GM23338 (cell line): Measurements from ENCODE around the gene HDAC9. TPM values are rescaled to one million over a fixed set of nuclear protein-coding genes. Genes with fewer than 3 reads are reported as not detected.

ENCODE experiments used
- ATAC-seq: fragments of 200-7000 bp; cut with Tn5 transposase; 3 replicates; pipeline ENCODE4 v1.9.1; 2020
- DNase-seq: peaks from one replicate; pipeline ENCODE4 v3.0.0-alpha.2; 2015; ENCODE audit warnings: low spot score
- H2AFZ ChIP-seq: fragments of 200-600 bp; sonication (generic); 2 replicates; pipeline ENCODE4 v1.8.0; 2016; ENCODE audit warnings: antibody characterized with exemption, mild to moderate bottlenecking, moderate library complexity
- H3F3A ChIP-seq: fragments of 200-600 bp; sonication (generic); replicated peaks from 2 replicates; pipeline ENCODE4 v1.8.0; 2017; ENCODE audit warnings: antibody characterized with exemption, mixed run types, low read depth
- H3K27ac ChIP-seq: fragments of 200-600 bp; sonication (generic); 2 replicates; pipeline ENCODE4 v1.6.1; 2016; ENCODE audit warnings: low read depth
- H3K27me3 ChIP-seq: fragments of 200-600 bp; sonication (generic); 2 replicates; pipeline ENCODE4 v1.8.0; 2016; ENCODE audit warnings: mild to moderate bottlenecking, mixed run types, moderate library complexity; ENCODE audit not compliant: insufficient read depth
- H3K36me3 ChIP-seq: fragments of 200-600 bp; sonication (generic); 2 replicates; pipeline ENCODE4 v1.8.0; 2016; ENCODE audit warnings: mild to moderate bottlenecking; ENCODE audit not compliant: insufficient read depth
- H3K4me1 ChIP-seq: fragments of 200-600 bp; sonication (generic); 2 replicates; pipeline ENCODE4 v1.8.0; 2016; ENCODE audit warnings: mild to moderate bottlenecking, moderate library complexity; ENCODE audit not compliant: insufficient read depth
- H3K4me2 ChIP-seq: fragments of 200-600 bp; sonication (generic); 2 replicates; pipeline ENCODE4 v1.7.1; 2017; ENCODE audit warnings: mixed run types
- H3K4me3 ChIP-seq: fragments of 200-600 bp; sonication (generic); 2 replicates; pipeline ENCODE4 v1.6.1; 2016; ENCODE audit warnings: mixed run types
- H3K79me2 ChIP-seq: fragments of 200-600 bp; sonication (generic); replicated peaks from 2 replicates; pipeline ENCODE4 v1.8.0; 2017; ENCODE audit warnings: mild to moderate bottlenecking; ENCODE audit not compliant: insufficient read depth
- H3K9me2 ChIP-seq: fragments of 200-600 bp; sonication (generic); 2 replicates; pipeline ENCODE4 v1.8.0; 2017; ENCODE audit not compliant: insufficient read depth
- H4K20me1 ChIP-seq: fragments of 200-600 bp; sonication (generic); replicated peaks from 2 replicates; pipeline ENCODE4 v1.8.0; 2017; ENCODE audit warnings: mild to moderate bottlenecking; ENCODE audit not compliant: insufficient read depth
- H3K27ac Mint-ChIP-seq: 2 replicates; pipeline ENCODE4 v1.8.0; 2020; ENCODE audit warnings: inconsistent platforms, mild to moderate bottlenecking, moderate library complexity, mixed read lengths
- H3K27me3 Mint-ChIP-seq: 3 replicates; pipeline ENCODE4 v1.8.0; 2022; ENCODE audit warnings: low read depth, mild to moderate bottlenecking, moderate library complexity, mixed read lengths, inconsistent platforms; ENCODE audit not compliant: insufficient read depth, poor library complexity
- H3K36me3 Mint-ChIP-seq: 3 replicates; pipeline ENCODE4 v1.8.0; 2021; ENCODE audit warnings: low read depth, mild to moderate bottlenecking, inconsistent platforms, moderate library complexity, mixed read lengths
- H3K4me1 Mint-ChIP-seq: 3 replicates; pipeline ENCODE4 v1.8.0; 2020; ENCODE audit warnings: mild to moderate bottlenecking, inconsistent platforms, mixed read lengths
- H3K4me3 Mint-ChIP-seq: 3 replicates; pipeline ENCODE4 v1.8.0; 2021; ENCODE audit warnings: moderate library complexity, mild to moderate bottlenecking, inconsistent platforms, mixed read lengths
- H3K9me3 Mint-ChIP-seq: 3 replicates; pipeline ENCODE4 v1.8.0; 2020; ENCODE audit warnings: moderate library complexity, mild to moderate bottlenecking, inconsistent platforms, mixed read lengths
- CREB1 ChIP-seq: fragments of 250-450 bp; sonication (Bioruptor Pico); IDR thresholded peaks from 2 replicates; pipeline ENCODE4 v1.5.0; 2020; ENCODE audit warnings: low read depth, mild to moderate bottlenecking, moderate library complexity
- EZH2phosphoT487 ChIP-seq: fragments of 200-600 bp; sonication (generic); IDR thresholded peaks from one replicate; pipeline ENCODE4 v1.8.1; 2018; ENCODE audit warnings: antibody characterized with exemption; ENCODE audit not compliant: unreplicated experiment
- JUNB ChIP-seq: IDR thresholded peaks from one replicate; pipeline ENCODE4 v1.6.1; 2016; ENCODE audit warnings: antibody characterized with exemption; ENCODE audit not compliant: unreplicated experiment
- NANOG ChIP-seq: IDR thresholded peaks from 2 replicates; pipeline ENCODE4 v1.6.1; 2016; ENCODE audit warnings: antibody characterized with exemption, borderline replicate concordance
- ZNF114 ChIP-seq: fragments of 250-450 bp; sonication (Bioruptor Pico); IDR thresholded peaks from 2 replicates; pipeline ENCODE4 v1.5.0; 2020; ENCODE audit warnings: mild to moderate bottlenecking, moderate library complexity
- ZNF331 ChIP-seq: fragments of 250-450 bp; sonication (Bioruptor Pico); IDR thresholded peaks from 2 replicates; pipeline ENCODE4 v1.5.0; 2020; ENCODE audit warnings: low read depth, mild to moderate bottlenecking, moderate library complexity
- polyA plus RNA-seq: library from polyadenylated mRNA; unstranded; fragments of >200 nt; fragmentation: Nextera tagmentation; extraction: Ambion mirVana; gene quantifications from 2 replicates; pipeline ENCODE4 v1.2.1, GENCODE V29; 2016
- total RNA-seq: library from RNA; depleted of rRNA; stranded (reverse); fragments of >200 nt; shearing (Covaris generic); gene quantifications from 2 replicates; pipeline ENCODE4 v1.2.3, GENCODE V29; 2014
- TF ChIP-seq, protein P1 (sequence below): IDR thresholded peaks from one replicate; pipeline ENCODE4 v1.6.1; 2018; ENCODE audit warnings: antibody characterized with exemption; ENCODE audit not compliant: unreplicated experiment
- TF ChIP-seq, protein P2 (sequence below), 2 experiments: fragments of 200-600 bp in 1 of 2; sonication (generic) in 1 of 2; conservative IDR thresholded peaks; 2 replicates each; pipeline versions ENCODE4 v1.5.1 to v1.6.1; 2016 to 2017; ENCODE audit warnings: antibody characterized with exemption in 2 of 2, low read depth in 2 of 2, mild to moderate bottlenecking in 2 of 2, moderate library complexity in 1 of 2
- TF ChIP-seq, protein P3 (sequence below): fragments of 250-450 bp; sonication (Bioruptor Pico); IDR thresholded peaks from 2 replicates; pipeline ENCODE4 v1.5.0; 2020; ENCODE audit warnings: mild to moderate bottlenecking, moderate library complexity

Gene HDAC9
- total and polyA plus RNA-seq, 2 experiments from 2014 or later: 8.3 to 18.5 TPM

DNA sequence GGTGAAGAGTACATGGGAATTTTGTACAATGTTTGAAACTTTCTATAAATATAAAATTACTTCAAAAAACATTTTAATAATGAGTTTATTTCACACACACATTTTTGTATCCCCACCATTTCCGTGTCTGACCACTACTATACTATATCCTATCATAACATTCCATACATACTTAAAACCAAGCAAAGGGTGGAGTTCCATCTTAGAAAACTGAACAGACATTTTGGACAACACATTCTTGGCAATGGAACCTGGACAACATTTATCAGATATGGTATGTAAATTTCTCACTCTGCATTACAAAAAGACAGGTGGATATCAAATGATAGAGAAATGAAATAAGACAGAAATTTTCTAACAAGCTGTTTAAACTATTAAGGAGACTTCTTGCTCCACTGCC lies 453.0 kb downstream of the HDAC9 start:
- Mint-ChIP-seq H3K4me3 (no peak overlapping the region), H3K27me3 (peaks cover 3% of the 10 kb centered on the region), H3K4me1 (peaks cover 6% of the 10 kb centered on the region; the same call in 1 of the 3 replicates), H3K9me3 (no peaks in the 10 kb centered on the region), H3K27ac (no peak overlapping the region), H3K36me3 (no peaks in the 10 kb centered on the region)
- H3K4me1 ChIP-seq: no peaks in the 10 kb centered on the region
- no peaks in the 10 kb centered on the region for H3K9me2 ChIP-seq
- DNase-seq (no peak), ATAC-seq (no peak)
- no peaks in the 10 kb centered on the region for H3F3A ChIP-seq
- no peak overlapping the region for H2AFZ ChIP-seq
- H3K36me3 ChIP-seq: no peaks in the 10 kb centered on the region
- TF ChIP-seq ZNF331 (CRISPR knock-in tag): no peak
- no peak for TF ChIP-seq EZH2phosphoT487
- no peak for TF ChIP-seq JUNB
- TF ChIP-seq, protein P1, sequence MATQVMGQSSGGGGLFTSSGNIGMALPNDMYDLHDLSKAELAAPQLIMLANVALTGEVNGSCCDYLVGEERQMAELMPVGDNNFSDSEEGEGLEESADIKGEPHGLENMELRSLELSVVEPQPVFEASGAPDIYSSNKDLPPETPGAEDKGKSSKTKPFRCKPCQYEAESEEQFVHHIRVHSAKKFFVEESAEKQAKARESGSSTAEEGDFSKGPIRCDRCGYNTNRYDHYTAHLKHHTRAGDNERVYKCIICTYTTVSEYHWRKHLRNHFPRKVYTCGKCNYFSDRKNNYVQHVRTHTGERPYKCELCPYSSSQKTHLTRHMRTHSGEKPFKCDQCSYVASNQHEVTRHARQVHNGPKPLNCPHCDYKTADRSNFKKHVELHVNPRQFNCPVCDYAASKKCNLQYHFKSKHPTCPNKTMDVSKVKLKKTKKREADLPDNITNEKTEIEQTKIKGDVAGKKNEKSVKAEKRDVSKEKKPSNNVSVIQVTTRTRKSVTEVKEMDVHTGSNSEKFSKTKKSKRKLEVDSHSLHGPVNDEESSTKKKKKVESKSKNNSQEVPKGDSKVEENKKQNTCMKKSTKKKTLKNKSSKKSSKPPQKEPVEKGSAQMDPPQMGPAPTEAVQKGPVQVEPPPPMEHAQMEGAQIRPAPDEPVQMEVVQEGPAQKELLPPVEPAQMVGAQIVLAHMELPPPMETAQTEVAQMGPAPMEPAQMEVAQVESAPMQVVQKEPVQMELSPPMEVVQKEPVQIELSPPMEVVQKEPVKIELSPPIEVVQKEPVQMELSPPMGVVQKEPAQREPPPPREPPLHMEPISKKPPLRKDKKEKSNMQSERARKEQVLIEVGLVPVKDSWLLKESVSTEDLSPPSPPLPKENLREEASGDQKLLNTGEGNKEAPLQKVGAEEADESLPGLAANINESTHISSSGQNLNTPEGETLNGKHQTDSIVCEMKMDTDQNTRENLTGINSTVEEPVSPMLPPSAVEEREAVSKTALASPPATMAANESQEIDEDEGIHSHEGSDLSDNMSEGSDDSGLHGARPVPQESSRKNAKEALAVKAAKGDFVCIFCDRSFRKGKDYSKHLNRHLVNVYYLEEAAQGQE: no peak
- TF ChIP-seq, protein P2, sequence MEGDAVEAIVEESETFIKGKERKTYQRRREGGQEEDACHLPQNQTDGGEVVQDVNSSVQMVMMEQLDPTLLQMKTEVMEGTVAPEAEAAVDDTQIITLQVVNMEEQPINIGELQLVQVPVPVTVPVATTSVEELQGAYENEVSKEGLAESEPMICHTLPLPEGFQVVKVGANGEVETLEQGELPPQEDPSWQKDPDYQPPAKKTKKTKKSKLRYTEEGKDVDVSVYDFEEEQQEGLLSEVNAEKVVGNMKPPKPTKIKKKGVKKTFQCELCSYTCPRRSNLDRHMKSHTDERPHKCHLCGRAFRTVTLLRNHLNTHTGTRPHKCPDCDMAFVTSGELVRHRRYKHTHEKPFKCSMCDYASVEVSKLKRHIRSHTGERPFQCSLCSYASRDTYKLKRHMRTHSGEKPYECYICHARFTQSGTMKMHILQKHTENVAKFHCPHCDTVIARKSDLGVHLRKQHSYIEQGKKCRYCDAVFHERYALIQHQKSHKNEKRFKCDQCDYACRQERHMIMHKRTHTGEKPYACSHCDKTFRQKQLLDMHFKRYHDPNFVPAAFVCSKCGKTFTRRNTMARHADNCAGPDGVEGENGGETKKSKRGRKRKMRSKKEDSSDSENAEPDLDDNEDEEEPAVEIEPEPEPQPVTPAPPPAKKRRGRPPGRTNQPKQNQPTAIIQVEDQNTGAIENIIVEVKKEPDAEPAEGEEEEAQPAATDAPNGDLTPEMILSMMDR (conservative IDR thresholded peaks at IDR 0.05; ENCODE audit: low read depth in 2 of 2): no peak
- TF ChIP-seq ZNF114: no peak
- no peak for TF ChIP-seq CREB1 (CRISPR knock-in tag)
- TF ChIP-seq NANOG: no peak
- TF ChIP-seq, protein P3, sequence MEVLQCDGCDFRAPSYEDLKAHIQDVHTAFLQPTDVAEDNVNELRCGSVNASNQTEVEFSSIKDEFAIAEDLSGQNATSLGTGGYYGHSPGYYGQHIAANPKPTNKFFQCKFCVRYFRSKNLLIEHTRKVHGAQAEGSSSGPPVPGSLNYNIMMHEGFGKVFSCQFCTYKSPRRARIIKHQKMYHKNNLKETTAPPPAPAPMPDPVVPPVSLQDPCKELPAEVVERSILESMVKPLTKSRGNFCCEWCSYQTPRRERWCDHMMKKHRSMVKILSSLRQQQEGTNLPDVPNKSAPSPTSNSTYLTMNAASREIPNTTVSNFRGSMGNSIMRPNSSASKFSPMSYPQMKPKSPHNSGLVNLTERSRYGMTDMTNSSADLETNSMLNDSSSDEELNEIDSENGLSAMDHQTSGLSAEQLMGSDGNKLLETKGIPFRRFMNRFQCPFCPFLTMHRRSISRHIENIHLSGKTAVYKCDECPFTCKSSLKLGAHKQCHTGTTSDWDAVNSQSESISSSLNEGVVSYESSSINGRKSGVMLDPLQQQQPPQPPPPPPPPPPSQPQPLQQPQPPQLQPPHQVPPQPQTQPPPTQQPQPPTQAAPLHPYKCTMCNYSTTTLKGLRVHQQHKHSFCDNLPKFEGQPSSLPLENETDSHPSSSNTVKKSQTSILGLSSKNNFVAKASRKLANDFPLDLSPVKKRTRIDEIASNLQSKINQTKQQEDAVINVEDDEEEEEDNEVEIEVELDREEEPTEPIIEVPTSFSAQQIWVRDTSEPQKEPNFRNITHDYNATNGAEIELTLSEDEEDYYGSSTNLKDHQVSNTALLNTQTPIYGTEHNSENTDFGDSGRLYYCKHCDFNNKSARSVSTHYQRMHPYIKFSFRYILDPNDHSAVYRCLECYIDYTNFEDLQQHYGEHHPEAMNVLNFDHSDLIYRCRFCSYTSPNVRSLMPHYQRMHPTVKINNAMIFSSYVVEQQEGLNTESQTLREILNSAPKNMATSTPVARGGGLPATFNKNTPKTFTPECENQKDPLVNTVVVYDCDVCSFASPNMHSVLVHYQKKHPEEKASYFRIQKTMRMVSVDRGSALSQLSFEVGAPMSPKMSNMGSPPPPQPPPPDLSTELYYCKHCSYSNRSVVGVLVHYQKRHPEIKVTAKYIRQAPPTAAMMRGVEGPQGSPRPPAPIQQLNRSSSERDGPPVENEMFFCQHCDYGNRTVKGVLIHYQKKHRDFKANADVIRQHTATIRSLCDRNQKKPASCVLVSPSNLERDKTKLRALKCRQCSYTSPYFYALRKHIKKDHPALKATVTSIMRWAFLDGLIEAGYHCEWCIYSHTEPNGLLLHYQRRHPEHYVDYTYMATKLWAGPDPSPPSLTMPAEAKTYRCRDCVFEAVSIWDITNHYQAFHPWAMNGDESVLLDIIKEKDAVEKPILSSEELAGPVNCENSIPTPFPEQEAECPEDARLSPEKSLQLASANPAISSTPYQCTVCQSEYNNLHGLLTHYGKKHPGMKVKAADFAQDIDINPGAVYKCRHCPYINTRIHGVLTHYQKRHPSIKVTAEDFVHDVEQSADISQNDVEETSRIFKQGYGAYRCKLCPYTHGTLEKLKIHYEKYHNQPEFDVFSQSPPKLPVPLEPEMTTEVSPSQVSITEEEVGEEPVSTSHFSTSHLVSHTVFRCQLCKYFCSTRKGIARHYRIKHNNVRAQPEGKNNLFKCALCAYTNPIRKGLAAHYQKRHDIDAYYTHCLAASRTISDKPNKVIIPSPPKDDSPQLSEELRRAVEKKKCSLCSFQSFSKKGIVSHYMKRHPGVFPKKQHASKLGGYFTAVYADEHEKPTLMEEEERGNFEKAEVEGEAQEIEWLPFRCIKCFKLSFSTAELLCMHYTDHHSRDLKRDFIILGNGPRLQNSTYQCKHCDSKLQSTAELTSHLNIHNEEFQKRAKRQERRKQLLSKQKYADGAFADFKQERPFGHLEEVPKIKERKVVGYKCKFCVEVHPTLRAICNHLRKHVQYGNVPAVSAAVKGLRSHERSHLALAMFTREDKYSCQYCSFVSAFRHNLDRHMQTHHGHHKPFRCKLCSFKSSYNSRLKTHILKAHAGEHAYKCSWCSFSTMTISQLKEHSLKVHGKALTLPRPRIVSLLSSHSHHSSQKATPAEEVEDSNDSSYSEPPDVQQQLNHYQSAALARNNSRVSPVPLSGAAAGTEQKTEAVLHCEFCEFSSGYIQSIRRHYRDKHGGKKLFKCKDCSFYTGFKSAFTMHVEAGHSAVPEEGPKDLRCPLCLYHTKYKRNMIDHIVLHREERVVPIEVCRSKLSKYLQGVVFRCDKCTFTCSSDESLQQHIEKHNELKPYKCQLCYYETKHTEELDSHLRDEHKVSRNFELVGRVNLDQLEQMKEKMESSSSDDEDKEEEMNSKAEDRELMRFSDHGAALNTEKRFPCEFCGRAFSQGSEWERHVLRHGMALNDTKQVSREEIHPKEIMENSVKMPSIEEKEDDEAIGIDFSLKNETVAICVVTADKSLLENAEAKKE (CRISPR knock-in tag): no peak
- H4K20me1 ChIP-seq: no peaks in the 10 kb centered on the region
- H3K27me3 ChIP-seq: no peaks in the 10 kb centered on the region
- H3K79me2 ChIP-seq: no peaks in the 10 kb centered on the region
- H3K27ac ChIP-seq: no peak overlapping the region
- H3K4me3 ChIP-seq: no peak overlapping the region
- no peak overlapping the region for H3K4me2 ChIP-seq
